Measurements from ENCODE around the gene YES1. TPM values are rescaled to one million over a fixed set of nuclear protein-coding genes. Genes with fewer than 3 reads are reported as not detected.
"Not testable (repeated sequence)": the region's sequence is repeated elsewhere in the genome, so short reads cannot be mapped to it uniquely, and the experiment has no call there.

YES1 gene
- total RNA-seq, 6 donors from 2014 or later = 24.1 to 118 (median 55.0) TPM

- DNase-seq = no peak
- ATAC-seq (ENCODE audit: low FRiP score in 2 of 2) = peak; percentile 63 to 82
- no peaks in the 10 kb centered on the region for H3K9me3 ChIP-seq
- no peak overlapping the region for H3K4me3 ChIP-seq
- no peak overlapping the region for H3K27ac ChIP-seq
- TF ChIP-seq POLR2AphosphoS5 (IDR thresholded peaks at IDR 0.05) = no peak
- TF ChIP-seq CTCF (IDR thresholded peaks at IDR 0.05) = peak; percentile 52 to 82 (median 76)
- peaks cover 3 to 74% (median 11%) of the 10 kb centered on the region in 4 donors for H3K36me3 ChIP-seq
- H3K27me3 ChIP-seq = no peaks in the 10 kb centered on the region
- H3K4me1 ChIP-seq = no peaks in the 10 kb centered on the region
Observed at GRCh38 chr18:741931-742512, 70.0 kb downstream of the YES1 start.

- H3K36me3 ChIP-seq = peaks cover 3 to 71% (median 19%) of the 10 kb centered on the region in 4 donors
- no peak overlapping the region for H3K27ac ChIP-seq
- no peak for DNase-seq
Observed at GRCh38 chr18:732371-732770, 79.7 kb downstream of the YES1 start.

GRCh38 chr18:731185-731584, 80.9 kb downstream of the YES1 start:
- no peak for ATAC-seq (ENCODE audit: low FRiP score in 2 of 2)
- Histone ChIP-seq H3K4me1 (no peaks in the 10 kb centered on the region), H3K36me3 (peaks cover 0 to 61% (median 14%) of the 10 kb centered on the region in 4 donors), H3K4me3 (no peak overlapping the region), H3K27ac (no peak overlapping the region), H3K9me3 (no peaks in the 10 kb centered on the region), H3K27me3 (no peaks in the 10 kb centered on the region)
- no peak for TF ChIP-seq EP300 (IDR thresholded peaks at IDR 0.05)
- TF ChIP-seq CTCF (IDR thresholded peaks at IDR 0.05) = no peak
- no peak for TF ChIP-seq POLR2A (IDR thresholded peaks at IDR 0.05)
- TF ChIP-seq POLR2AphosphoS5 (IDR thresholded peaks at IDR 0.05) = no peak
- no peak for DNase-seq

More at GRCh38 chr18:732371-732770, 79.7 kb downstream of the YES1 start:
- 93% methylated on average over 3 of the region's 3 CpGs for WGBS, 2 donors
- no peak for TF ChIP-seq POLR2A (IDR thresholded peaks at IDR 0.05)
- no peak overlapping the region for H3K4me3 ChIP-seq
- no peak for ATAC-seq (ENCODE audit: low FRiP score in 2 of 2)
- H3K9me3 ChIP-seq = no peaks in the 10 kb centered on the region
- no peaks in the 10 kb centered on the region for H3K4me1 ChIP-seq
- no peaks in the 10 kb centered on the region for H3K27me3 ChIP-seq

GRCh38 chr18:730692-731091, 81.3 kb downstream of the YES1 start:
- DNase-seq = no peak
- ATAC-seq (ENCODE audit: low FRiP score in 2 of 2) = no peak
- H3K36me3 ChIP-seq = peaks cover 0 to 57% (median 11%) of the 10 kb centered on the region in 4 donors
- H3K9me3 ChIP-seq = no peaks in the 10 kb centered on the region
- H3K4me1 ChIP-seq = no peaks in the 10 kb centered on the region
- no peak overlapping the region for H3K27ac ChIP-seq
- TF ChIP-seq EP300 (IDR thresholded peaks at IDR 0.05) = no peak
- no peak for TF ChIP-seq POLR2A (IDR thresholded peaks at IDR 0.05)
- no peak for TF ChIP-seq POLR2AphosphoS5 (IDR thresholded peaks at IDR 0.05)
- H3K4me3 ChIP-seq = no peak overlapping the region
- H3K27me3 ChIP-seq = no peaks in the 10 kb centered on the region

- H3K9me3 ChIP-seq; H3K4me1 ChIP-seq; ATAC-seq (ENCODE audit: low FRiP score in 2 of 2); DNase-seq; H3K27me3 ChIP-seq; H3K27ac ChIP-seq; H3K4me3 ChIP-seq: not testable (repeated sequence)
- H3K36me3 ChIP-seq = peaks cover 0 to 56% (median 7%) of the 10 kb centered on the region in 4 donors
- WGBS, 2 donors = 93 to 97% methylated on average over 5 of the region's 5 CpGs
Observed at GRCh38 chr18:730120-730519, 81.9 kb downstream of the YES1 start.

GRCh38 chr18:725646-726045, 86.4 kb downstream of the YES1 start:
- H3K27me3 ChIP-seq = no peaks in the 10 kb centered on the region
- no peaks in the 10 kb centered on the region for H3K9me3 ChIP-seq
- H3K4me3 ChIP-seq = no peak overlapping the region
- no peak for TF ChIP-seq EP300 (IDR thresholded peaks at IDR 0.05)
- TF ChIP-seq POLR2A (IDR thresholded peaks at IDR 0.05) = no peak
- TF ChIP-seq CTCF (IDR thresholded peaks at IDR 0.05) = no peak
- TF ChIP-seq POLR2AphosphoS5 (IDR thresholded peaks at IDR 0.05) = no peak
- no peaks in the 10 kb centered on the region for H3K4me1 ChIP-seq
- no peak overlapping the region for H3K27ac ChIP-seq
- H3K36me3 ChIP-seq = peaks cover 0 to 27% (median 2%) of the 10 kb centered on the region in 4 donors
- no peak for ATAC-seq (ENCODE audit: low FRiP score in 2 of 2)
- 79 to 88% methylated on average over 9 of the region's 9 CpGs for WGBS, 2 donors
- no peak for DNase-seq
